Muscle of arm (tissue), 12 donors: ENCODE results near the gene PCNX2. TPM values are rescaled to one million over a fixed set of nuclear protein-coding genes. Genes with fewer than 3 reads are reported as not detected.
"Not testable (repeated sequence)": the region's sequence is repeated elsewhere in the genome, so short reads cannot be mapped to it uniquely, and the experiment has no call there.

Experiments used
- DNase-seq: peaks from one replicate; pipeline ENCODE4 v3.0.0-alpha.2; 2013
- polyA plus RNA-seq, 12 donors: library from polyadenylated mRNA; unstranded; fragments of 120-200 nt; gene quantifications; one replicate each; pipeline ENCODE4 v1.2.1, GENCODE V29; 2013; ENCODE audit not compliant: insufficient read length in 12 of 12

PCNX2 gene
- polyA plus RNA-seq, 12 donors = 1.5 to 17.6 (median 3.3) TPM; not detected in 1

- no peak for DNase-seq
These were observed 278.7 kb downstream of the PCNX2 start for GRCh38 chr1:233016798-233017197.

- DNase-seq = no peak
These were observed 279.6 kb downstream of the PCNX2 start for GRCh38 chr1:233015965-233016364.

GRCh38 chr1:233012021-233012420 lies 283.5 kb downstream of the PCNX2 start:
- DNase-seq = no peak

- no peak for DNase-seq
These were observed 285.4 kb downstream of the PCNX2 start for GRCh38 chr1:233010146-233010545.

GRCh38 chr1:233006541-233006973 lies 289.0 kb downstream of the PCNX2 start:
- no peak for DNase-seq

- DNase-seq = no peak
These were observed 289.4 kb downstream of the PCNX2 start for GRCh38 chr1:233006108-233006507.

- no peak for DNase-seq
These were observed 289.8 kb downstream of the PCNX2 start for GRCh38 chr1:233005703-233006102.

- no peak for DNase-seq
These were observed 290.4 kb downstream of the PCNX2 start for GRCh38 chr1:233005156-233005555.

- DNase-seq = no peak
These were observed 291.1 kb downstream of the PCNX2 start for GRCh38 chr1:233004451-233004850.

- not testable (repeated sequence) for DNase-seq
These were observed 291.9 kb downstream of the PCNX2 start for GRCh38 chr1:233003638-233004037.

GRCh38 chr1:232999956-233000625 lies 295.4 kb downstream of the PCNX2 start:
- no peak for DNase-seq

- DNase-seq = no peak
These were observed 296.9 kb downstream of the PCNX2 start for GRCh38 chr1:232998646-232999045.

GRCh38 chr1:232998138-232998537 lies 297.4 kb downstream of the PCNX2 start:
- DNase-seq = no peak

- DNase-seq = no peak
These were observed 299.4 kb downstream of the PCNX2 start for GRCh38 chr1:232996143-232996542.

- DNase-seq = no peak
These were observed 300.3 kb downstream of the PCNX2 start for GRCh38 chr1:232995189-232995588.

- DNase-seq = no peak
These were observed 302.0 kb downstream of the PCNX2 start for GRCh38 chr1:232993555-232993954.

- no peak for DNase-seq
These were observed 303.3 kb downstream of the PCNX2 start for GRCh38 chr1:232992227-232992626.

GRCh38 chr1:232991238-232991637 lies 304.3 kb downstream of the PCNX2 start:
- DNase-seq = no peak

GRCh38 chr1:232990176-232991128 lies 305.1 kb downstream of the PCNX2 start:
- DNase-seq = no peak

- DNase-seq = peak; percentile 25
These were observed 306.9 kb downstream of the PCNX2 start for GRCh38 chr1:232988572-232989040.

GRCh38 chr1:232987774-232988140 lies 307.8 kb downstream of the PCNX2 start:
- no peak for DNase-seq

- DNase-seq = no peak
These were observed 308.3 kb downstream of the PCNX2 start for GRCh38 chr1:232987046-232987773.
